HG03039 (cell line): ENCODE data around the gene MEGF8.

Experiments used
- ATAC-seq: cut with Tn5 transposase; IDR thresholded peaks from one replicate; pipeline ENCODE4 v1.9.1; 2021; ENCODE audit warnings: mild to moderate bottlenecking, moderate library complexity; ENCODE audit not compliant: unreplicated experiment

Gene MEGF8

DNA sequence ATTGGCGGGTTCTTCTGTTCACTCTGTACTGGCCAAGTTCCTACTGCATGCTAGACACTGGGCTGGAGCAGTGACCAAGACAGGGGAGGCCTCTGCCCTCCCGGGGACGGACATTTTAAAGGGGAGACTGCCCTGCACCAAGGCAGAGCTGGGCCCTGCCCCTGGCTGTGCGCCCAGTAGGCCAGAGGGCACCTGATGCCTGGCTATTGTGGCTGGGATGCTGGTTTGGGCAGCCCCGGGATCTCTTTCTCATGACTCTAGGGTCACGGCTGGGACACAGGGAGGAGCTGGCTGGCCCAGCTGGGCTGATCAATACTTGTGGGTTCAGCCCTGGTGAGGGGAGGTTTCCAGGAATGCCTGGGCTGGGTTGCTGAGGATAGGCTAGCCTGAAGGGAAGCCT lies 84.0 kb downstream of the MEGF8 start:
- no peak for ATAC-seq

DNA sequence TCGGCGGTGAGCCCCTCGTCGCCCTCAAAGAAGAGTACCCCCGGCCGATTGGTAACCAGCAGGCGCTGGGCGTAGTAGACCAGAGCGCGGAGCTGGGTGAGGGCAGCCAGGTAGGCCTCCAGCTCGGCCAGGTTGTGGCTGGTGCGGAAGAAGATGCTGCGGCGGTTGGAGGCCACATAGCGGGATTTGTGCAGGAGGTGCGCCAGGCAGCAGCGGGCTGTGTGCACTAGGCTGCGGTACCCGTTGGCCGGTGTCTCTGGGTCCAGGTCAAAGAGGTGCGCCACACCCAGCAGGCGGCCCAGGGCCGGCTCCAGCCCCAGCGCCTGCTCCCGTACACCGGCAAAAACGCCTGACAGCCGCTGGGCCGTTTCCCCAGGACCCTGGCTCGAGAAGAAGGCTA lies 84.9 kb downstream of the MEGF8 start:
- ATAC-seq: no peak

DNA sequence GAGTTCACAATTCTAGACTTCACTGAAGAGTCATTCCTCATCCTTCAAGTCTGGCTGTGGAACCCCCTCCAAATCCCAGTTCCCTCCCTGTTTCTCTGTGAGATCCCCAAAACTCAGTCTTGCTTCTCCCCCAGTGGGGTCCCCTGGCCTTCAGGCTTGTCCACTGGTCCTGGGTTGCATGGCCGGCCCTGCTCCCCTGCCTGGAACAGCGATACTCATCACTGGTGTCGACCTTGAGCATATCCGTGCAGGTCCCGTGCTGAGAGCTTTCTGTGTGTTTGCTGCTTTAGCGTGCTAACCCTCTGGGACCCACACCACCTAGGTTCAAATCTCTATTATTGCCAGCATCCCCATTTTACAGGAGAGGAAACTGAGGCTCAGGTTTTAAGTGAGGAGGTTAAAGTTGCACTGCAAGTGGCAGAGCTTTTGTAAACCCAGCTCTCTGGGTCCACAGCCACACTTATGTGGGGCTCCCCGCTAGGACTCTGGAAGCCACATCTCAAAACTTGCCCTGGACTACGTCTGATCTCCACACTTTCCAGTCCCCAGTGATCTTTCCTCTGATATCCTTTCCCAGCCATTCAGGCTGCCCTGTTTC lies 86.2 kb downstream of the MEGF8 start:
- ATAC-seq: no peak

DNA sequence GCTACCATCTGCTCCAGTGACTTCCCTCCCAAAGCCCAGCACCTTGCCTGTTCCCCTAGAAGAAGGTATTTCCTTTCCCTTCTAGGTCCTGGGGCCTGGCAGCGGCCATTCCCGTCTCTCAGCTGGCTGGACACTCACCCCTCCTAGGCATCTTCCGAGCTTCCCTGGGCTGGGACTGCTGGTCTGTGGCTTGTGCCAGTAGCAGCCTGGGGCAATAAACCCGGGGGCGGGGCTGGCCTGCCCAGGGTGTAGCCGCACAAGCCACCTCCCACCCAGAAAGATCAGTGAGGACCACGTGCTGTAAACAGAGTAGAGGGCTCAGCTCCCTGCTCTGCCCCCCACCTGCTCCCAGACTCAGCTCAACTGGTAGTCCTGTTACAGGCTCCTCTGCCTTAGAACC lies 86.8 kb downstream of the MEGF8 start:
- no peak for ATAC-seq

DNA sequence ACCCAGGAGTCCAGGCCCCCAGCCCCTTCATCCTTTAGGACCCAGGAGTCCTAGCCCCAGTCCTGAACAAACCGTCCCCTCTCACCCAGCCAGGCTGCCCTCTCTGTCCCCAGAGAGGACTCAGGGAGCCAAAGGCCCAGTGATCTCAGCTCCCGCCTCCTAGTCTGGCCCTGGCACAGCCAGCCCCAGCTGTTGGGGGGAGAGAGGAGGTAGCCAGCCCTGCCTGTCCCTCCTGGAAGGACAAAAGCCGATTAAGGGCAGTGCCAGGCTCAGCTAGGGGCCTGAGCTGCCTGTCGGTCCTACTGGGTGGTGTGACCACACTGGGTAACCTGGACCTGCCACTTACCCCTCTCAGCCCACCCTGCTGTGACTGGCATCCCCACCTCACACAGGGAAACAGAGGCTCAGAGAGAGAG lies 87.2 kb downstream of the MEGF8 start:
- no peak for ATAC-seq

DNA sequence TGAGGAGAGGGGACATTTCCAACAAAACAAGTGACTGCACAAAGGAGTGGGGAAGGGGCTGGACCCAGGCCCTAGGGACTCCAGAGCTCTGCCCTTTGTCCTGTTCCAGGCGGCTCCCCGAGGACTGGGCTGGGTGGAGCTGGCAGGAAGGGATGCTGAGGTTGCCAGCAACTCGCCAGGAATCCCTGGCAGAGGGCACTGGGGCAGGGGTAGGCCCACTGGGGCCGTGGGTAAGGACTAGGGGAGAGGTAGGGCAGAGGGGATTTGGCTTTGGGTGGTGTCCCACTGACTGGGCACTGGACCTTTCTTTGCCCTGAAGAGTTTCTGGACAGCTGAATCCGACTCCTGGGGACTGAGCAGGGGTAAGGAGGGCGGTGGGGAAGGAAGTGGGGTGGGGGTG lies 93.9 kb downstream of the MEGF8 start:
- ATAC-seq: no peak

DNA sequence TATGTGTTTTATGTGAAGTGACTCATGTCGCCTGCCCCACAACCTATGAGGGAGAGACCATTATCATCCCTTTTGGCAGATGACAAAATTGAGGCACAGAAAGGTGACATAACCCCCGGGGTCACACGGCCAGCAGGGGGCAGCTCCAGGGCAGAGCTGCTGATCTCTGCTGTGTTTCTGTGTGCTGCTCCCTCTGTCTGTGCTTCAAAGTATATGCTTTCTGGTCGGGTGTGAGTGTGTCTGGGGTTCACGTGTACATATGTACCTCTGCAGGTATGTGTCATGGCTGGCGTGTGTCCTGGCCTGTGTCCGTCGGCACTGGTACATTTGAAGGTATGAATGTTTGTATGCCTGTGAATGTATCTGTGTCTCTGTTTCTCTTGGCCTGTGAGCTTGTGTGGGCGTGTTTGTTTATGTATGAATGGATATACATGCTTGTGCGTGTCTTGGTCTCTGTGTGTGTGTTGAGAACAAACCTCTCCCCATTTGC lies 94.7 kb downstream of the MEGF8 start:
- no peak for ATAC-seq

DNA sequence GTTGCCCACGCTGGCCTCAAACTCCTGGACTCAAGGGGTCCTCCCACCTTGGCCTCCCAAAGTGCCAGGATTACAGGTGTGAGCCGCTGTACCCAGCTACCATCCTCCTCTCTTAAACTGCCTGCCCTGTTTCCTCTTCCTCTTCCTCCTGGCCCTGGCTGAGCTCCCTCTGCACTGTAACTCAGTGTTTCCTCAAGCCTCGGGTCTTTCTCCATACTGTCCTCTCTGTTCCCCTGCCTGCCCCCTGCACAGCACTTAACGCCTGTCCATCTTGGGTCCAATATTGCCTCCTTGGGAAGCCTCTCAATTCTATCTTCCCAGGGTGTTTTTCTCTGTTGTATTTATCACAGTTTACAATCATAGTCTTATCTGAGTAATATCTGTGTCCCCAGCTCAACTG lies 95.7 kb downstream of the MEGF8 start:
- no peak for ATAC-seq

DNA sequence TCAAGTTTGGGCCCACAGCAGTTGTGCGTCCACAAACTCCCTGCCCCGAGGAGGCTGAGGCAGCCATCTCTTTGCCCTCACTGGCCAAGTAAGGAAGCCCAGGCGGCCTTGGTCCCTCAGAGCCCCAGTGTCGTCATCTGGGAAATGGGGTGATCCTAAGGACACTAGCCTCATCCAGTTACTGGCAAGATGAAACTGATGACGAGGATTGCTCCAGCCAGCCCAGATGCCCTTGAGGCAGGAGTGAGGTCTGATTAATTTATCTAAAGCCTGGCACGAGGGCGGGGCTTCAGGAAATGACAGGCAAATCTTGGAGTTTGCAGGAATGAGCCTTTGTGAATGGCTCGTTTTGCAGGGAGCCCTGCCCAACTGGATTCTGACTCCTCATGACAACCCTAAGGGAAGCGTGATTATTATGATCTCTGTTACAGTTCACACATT lies 96.2 kb downstream of the MEGF8 start:
- no peak for ATAC-seq

DNA sequence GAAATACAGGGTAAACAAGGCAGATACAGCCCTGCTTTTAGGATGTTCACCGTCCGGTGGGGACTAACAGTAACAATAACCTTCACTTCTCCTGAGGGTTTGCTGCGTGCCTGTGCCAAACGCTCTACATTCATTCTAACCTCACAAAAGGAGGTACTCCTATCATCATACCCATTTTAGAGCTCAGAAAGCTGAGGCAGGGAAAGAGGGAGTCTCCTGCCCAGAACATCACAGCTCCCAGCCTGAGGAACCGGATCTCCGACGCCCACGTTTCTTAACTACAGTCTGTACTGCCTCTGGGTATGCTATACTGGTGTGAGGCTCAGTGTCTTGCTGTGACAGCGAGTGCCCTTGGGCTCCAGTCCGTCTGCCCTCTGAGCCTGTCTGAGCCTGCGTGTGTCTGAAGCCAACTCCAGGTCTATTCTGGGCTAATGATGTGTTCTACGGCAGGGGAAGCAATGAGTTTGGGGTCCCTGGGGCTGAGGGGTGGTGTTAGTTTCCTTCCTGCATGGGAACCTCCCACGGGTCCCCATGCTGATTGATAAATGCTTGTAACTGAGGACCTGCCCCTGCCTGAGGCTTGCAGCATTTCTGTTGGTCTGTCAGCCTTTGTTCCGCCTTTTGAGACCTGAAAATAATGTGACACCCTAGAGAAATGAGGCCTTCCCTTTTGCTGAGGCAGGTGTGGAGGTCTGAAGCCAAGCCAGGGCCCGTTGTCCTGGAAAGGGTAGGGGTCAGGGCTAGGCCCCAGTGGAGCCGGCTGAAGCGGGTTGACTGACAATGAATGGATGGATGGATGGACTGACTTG lies 96.9 kb downstream of the MEGF8 start:
- ATAC-seq: no peak

DNA sequence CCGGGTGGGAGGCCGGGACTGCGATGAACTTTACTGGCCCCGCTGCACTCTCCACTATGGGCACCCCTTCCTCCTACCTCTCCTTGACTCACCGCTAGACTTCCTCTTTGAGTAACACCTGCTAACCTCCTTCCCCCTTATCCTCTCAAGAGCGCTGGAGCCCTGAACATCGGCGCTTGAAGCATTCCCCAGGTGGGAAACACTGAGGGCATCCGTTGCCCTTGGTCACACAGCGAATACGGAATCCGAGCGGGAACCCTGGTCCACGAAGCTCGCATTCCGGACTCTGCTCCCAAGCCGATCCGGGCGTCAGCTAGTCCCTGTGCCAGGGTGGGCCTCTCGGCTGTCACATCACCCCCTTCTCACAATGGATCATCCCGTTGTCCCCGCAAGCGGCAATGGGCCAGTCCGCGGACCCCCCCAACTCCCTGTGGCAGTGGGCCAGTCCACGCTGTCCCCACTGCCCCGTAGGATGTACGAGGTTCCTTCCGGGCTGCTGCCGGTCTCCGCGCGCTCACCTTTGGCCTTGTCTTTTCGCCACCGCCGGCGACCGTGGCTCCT lies 97.5 kb downstream of the MEGF8 start:
- ATAC-seq: peak; percentile 31

DNA sequence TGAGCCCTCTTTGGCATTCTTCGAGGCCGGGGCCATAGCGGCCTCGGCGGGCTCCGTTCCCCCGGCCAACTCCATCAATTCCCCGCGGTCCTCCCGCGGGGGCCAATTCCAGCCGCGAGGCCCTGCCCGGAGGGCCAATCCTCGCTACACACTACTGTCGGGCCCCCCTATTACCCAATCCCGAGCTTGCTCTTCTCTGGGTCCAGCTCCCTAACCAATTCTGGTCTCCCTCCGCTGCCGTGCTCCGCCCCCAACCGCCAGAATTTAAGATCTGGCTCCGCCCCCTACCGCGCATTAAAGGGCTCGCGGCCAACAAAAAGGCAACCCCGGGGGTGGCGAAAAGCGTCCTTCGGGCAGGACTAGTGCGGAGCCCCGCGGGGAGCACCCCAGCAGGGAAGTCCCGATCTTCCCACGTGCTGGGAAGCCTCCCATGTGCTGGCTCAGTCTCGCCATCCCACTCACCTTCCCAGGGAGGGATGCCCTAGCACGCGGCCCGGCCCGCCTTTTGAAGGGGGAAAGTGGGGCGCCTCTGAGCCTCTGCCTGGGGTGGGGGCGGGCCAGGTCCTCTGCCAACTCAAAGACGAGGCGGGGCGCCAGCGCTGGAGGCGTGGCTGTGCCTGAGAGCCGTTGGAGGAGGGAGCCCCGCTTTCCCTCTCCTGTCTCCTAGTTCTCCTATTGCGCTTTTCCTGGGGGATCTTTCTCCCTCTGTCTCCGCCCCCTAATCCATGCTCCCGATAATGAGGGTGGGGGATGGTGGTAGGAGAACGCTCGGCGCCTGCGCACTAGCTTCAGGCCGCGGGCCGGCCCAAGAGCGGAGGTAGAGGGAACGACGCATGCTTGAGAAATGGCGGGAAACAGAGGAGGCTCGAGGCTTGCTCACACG lies 98.3 kb downstream of the MEGF8 start:
- peak; percentile 87 for ATAC-seq

DNA sequence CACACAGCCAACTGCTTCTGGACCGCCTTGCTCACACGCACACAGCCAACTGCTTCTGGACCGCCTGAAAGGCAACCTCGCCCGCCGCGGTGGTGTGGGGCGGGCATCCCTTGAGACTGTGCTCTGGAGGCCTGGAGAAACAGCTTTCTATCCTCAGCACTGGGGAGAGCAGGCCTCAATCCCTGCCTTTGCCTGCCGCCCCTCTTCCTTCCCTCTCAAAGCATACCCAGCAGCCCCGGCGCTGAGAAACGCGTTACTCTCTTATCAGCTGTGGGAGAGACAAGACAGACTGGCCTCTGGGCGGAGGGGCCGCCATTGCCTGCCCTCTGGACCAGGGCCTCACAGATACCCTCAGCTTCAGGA lies 98.9 kb downstream of the MEGF8 start:
- no peak for ATAC-seq

DNA sequence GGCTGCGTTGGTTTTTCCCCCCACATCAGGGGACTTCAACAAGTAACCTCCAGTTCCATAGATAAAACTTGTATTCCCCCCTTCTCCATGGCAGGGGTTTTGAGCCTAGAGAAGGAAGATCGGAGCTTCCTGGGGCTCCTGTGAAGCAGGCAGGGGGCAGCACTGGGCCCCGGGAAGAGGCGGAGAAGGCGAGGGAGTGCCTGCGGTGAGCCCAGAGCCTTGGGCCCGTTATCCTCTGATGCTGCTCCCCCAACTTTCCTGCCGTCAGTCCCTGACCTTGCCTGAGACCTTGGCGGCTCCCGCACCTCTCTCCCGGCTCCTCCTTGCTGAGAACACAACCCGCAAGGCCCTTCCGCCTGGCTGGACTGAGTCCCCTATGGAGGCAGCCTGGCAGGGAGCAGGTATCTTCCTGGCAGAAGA lies 99.3 kb downstream of the MEGF8 start:
- no peak for ATAC-seq

DNA sequence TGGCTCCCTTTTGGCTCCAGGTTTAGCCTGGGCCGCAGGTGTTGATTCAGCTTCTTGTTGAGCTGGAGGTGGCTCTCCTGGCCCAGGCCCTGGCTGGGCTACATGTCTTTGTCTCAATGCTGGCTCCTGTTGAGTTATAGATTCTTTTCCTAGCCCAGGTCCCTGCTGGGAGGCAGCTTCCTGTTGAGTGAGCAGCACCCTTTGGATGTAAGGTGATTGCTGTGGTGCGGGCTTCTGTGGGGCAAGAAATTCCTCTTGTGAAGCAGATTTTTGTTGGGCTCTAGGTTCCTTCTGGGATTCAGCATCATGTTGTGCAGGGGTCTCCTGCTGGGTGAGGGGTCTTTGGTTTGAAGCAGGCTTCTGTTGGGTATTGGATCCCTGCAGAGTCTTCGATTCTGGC lies 101.2 kb downstream of the MEGF8 start:
- no peak for ATAC-seq

DNA sequence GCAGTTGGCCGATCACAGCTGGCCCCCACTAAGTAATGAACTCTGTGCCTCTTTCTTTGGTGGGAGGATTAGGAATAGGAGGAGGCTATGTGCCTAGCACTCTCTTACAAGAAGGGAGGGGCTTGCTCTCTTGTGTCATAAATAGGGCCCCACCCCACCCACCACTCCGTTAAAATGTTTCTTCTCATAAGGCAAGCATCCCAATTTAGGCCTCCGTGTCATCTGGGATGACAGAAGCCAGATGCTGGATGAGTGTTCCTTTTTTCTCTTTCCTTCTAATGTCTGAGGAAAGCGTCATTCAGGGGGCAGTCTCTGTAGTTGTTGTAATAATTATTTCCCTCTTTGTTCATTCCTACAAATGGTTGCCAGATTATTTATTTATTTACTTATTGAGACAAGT lies 101.9 kb downstream of the MEGF8 start, which contains the start of gene LIPE:
LIPE (minus strand) TSS at position 76 of the 400 bp plus-strand sequence. CDS start 239 bp downstream, outside the sequence.
- ATAC-seq: no peak
